Activated CD8-positive, alpha-beta memory T cell treated with anti-CD3 and anti-CD28 coated beads, Interleukin-2, amount 10 ng/mL, durations not matched to agents 7 days and 5 days (primary cell): ENCODE measurements around the gene VPREB1. TPM values are rescaled to one million over a fixed set of nuclear protein-coding genes. Genes with fewer than 3 reads are reported as not detected.
A peak's percentile ranks its signal among the peaks of the same experiment; 100 is the strongest.
"Not testable (repeated sequence)": the region's sequence is repeated elsewhere in the genome, so short reads cannot be mapped to it uniquely, and the experiment has no call there.

ENCODE experiments used
- ATAC-seq: fragments of 150-1000 bp; cut with Tn5 transposase; one replicate; pipeline ENCODE4 v1.10.0; 2021; ENCODE audit warnings: moderate library complexity
- CTCF ChIA-PET: fragments of 350-600 bp; sonication (Branson Sonifier 250); formaldehyde crosslinking; loops from one replicate; lab custom pipeline; 2021; ENCODE audit warnings: antibody characterized with exemption; lab: Charles Lee
- DNase-seq: peaks from one replicate; pipeline ENCODE4 v3.0.0-alpha.2; 2020
- H3K27ac Mint-ChIP-seq: one replicate; pipeline ENCODE4 v1.8.0; 2021; ENCODE audit warnings: mild to moderate bottlenecking, mixed read lengths
- H3K27me3 Mint-ChIP-seq: one replicate; pipeline ENCODE4 v1.8.0; 2021; ENCODE audit warnings: mixed read lengths
- H3K36me3 Mint-ChIP-seq: one replicate; pipeline ENCODE4 v1.8.0; 2021; ENCODE audit warnings: mild to moderate bottlenecking, mixed read lengths
- H3K4me1 Mint-ChIP-seq: one replicate; pipeline ENCODE4 v1.8.0; 2021; ENCODE audit warnings: mixed read lengths
- H3K4me3 Mint-ChIP-seq: one replicate; pipeline ENCODE4 v1.8.0; 2021; ENCODE audit warnings: mild to moderate bottlenecking, moderate library complexity, mixed read lengths
- H3K9me3 Mint-ChIP-seq: one replicate; pipeline ENCODE4 v1.8.0; 2022; ENCODE audit warnings: low read depth, mixed read lengths
- total RNA-seq, 2 experiments: library from RNA; stranded (reverse); gene quantifications; one replicate each; pipeline ENCODE4 v1.2.3, GENCODE V29; 2021

VPREB1 gene
- total RNA-seq, 2 experiments from 2014 or later: not detected

- H3K4me3 Mint-ChIP-seq: no peak overlapping the region
- ATAC-seq (no peak), DNase-seq (no peak)
- H3K9me3 Mint-ChIP-seq: no peaks in the 10 kb centered on the region
- H3K27ac Mint-ChIP-seq: no peak overlapping the region
- no peaks in the 10 kb centered on the region for H3K36me3 Mint-ChIP-seq
- peaks cover 9% of the 10 kb centered on the region for H3K27me3 Mint-ChIP-seq
- CTCF ChIA-PET: interaction anchor here (0.9 to 1.5 kb wide), 4 partner anchors 34 to 47 kb away, joined by 3 to 9 read pairs (median 4); no protein-coding TSS in a partner anchor
- H3K4me1 Mint-ChIP-seq: peaks cover 5% of the 10 kb centered on the region
Observed at GRCh38 chr22:22242488-22242887, 2.1 kb upstream of the VPREB1 start.

- no peaks in the 10 kb centered on the region for H3K9me3 Mint-ChIP-seq
- peaks cover 6% of the 10 kb centered on the region for H3K4me1 Mint-ChIP-seq
- CTCF ChIA-PET: interaction anchor here (1.3 to 1.5 kb wide), 3 partner anchors 35 to 48 kb away, joined by 3 to 9 read pairs (median 4); no protein-coding TSS in a partner anchor
- peaks cover 9% of the 10 kb centered on the region for H3K27me3 Mint-ChIP-seq
- H3K4me3 Mint-ChIP-seq: no peak overlapping the region
- H3K36me3 Mint-ChIP-seq: no peaks in the 10 kb centered on the region
- H3K27ac Mint-ChIP-seq: no peak overlapping the region
- DNase-seq: no peak
- ATAC-seq: no peak
Observed at GRCh38 chr22:22243033-22243680, 1.4 kb upstream of the VPREB1 start.

GRCh38 chr22:22245256-22245909 is 797 bp downstream of the VPREB1 start:
- H3K36me3 Mint-ChIP-seq: no peaks in the 10 kb centered on the region
- H3K27ac Mint-ChIP-seq: no peak overlapping the region
- CTCF ChIA-PET: no interaction called here
- no peak for DNase-seq
- H3K4me1 Mint-ChIP-seq: peaks cover 17% of the 10 kb centered on the region
- no peaks in the 10 kb centered on the region for H3K9me3 Mint-ChIP-seq
- H3K27me3 Mint-ChIP-seq: peaks cover 7% of the 10 kb centered on the region
- no peak overlapping the region for H3K4me3 Mint-ChIP-seq
- ATAC-seq: no peak

- Mint-ChIP-seq H3K4me3 (no peak overlapping the region), H3K27ac (no peak overlapping the region), H3K27me3 (peaks cover 7% of the 10 kb centered on the region), H3K36me3 (no peaks in the 10 kb centered on the region), H3K9me3 (no peaks in the 10 kb centered on the region), H3K4me1 (peaks cover 17% of the 10 kb centered on the region)
- no peak for ATAC-seq
- DNase-seq: no peak
- CTCF ChIA-PET: interaction anchor here (1.7 kb wide), 1 partner anchor 45 kb away, joined by 5 read pairs; no protein-coding TSS in a partner anchor
Observed at GRCh38 chr22:22245935-22246525, 1.4 kb downstream of the VPREB1 start.

- no peak overlapping the region for H3K27ac Mint-ChIP-seq
Observed at GRCh38 chr22:22246706-22247105, 2.1 kb downstream of the VPREB1 start.

GRCh38 chr22:22248878-22249277 is 4.3 kb downstream of the VPREB1 start:
- no peak overlapping the region for H3K27ac Mint-ChIP-seq
- CTCF ChIA-PET: interaction anchor here (0.9 kb wide), 1 partner anchor 48 kb away, joined by 3 read pairs; no protein-coding TSS in a partner anchor
- peak; percentile 36 for ATAC-seq
- H3K36me3 Mint-ChIP-seq: no peaks in the 10 kb centered on the region
- peaks cover 17% of the 10 kb centered on the region for H3K4me1 Mint-ChIP-seq
- peak; percentile 52 for DNase-seq
- no peaks in the 10 kb centered on the region for H3K27me3 Mint-ChIP-seq
- no peak overlapping the region for H3K4me3 Mint-ChIP-seq
- no peaks in the 10 kb centered on the region for H3K9me3 Mint-ChIP-seq

More at GRCh38 chr22:22246706-22247105, 2.1 kb downstream of the VPREB1 start:
- no peak for DNase-seq
- no peaks in the 10 kb centered on the region for H3K9me3 Mint-ChIP-seq
- peaks cover 3% of the 10 kb centered on the region for H3K27me3 Mint-ChIP-seq
- H3K36me3 Mint-ChIP-seq: no peaks in the 10 kb centered on the region
- peaks cover 17% of the 10 kb centered on the region for H3K4me1 Mint-ChIP-seq
- no peak overlapping the region for H3K4me3 Mint-ChIP-seq
- no peak for ATAC-seq
- CTCF ChIA-PET: interaction anchor here (1.6 to 1.7 kb wide), 2 partner anchors 13 to 46 kb away, joined by 4 to 5 read pairs; no protein-coding TSS in a partner anchor

GRCh38 chr22:22250651-22251050 is 6.1 kb downstream of the VPREB1 start:
- H3K9me3 Mint-ChIP-seq, H3K27ac Mint-ChIP-seq, H3K27me3 Mint-ChIP-seq, DNase-seq, H3K4me3 Mint-ChIP-seq, H3K36me3 Mint-ChIP-seq, ATAC-seq, CTCF ChIA-PET: not testable (repeated sequence)
- H3K4me1 Mint-ChIP-seq: peaks cover 12% of the 10 kb centered on the region

GRCh38 chr22:22256133-22256532 is 11.5 kb downstream of the VPREB1 start:
- H3K4me3 Mint-ChIP-seq, H3K36me3 Mint-ChIP-seq, DNase-seq, CTCF ChIA-PET, H3K9me3 Mint-ChIP-seq, ATAC-seq, H3K27me3 Mint-ChIP-seq, H3K27ac Mint-ChIP-seq, H3K4me1 Mint-ChIP-seq: not testable (repeated sequence)

GRCh38 chr22:22258597-22259415 is 14.2 kb downstream of the VPREB1 start:
- H3K9me3 Mint-ChIP-seq, CTCF ChIA-PET, H3K36me3 Mint-ChIP-seq, H3K4me1 Mint-ChIP-seq, H3K27ac Mint-ChIP-seq, DNase-seq, H3K27me3 Mint-ChIP-seq, H3K4me3 Mint-ChIP-seq, ATAC-seq: not testable (repeated sequence)

- H3K9me3 Mint-ChIP-seq, H3K36me3 Mint-ChIP-seq, DNase-seq, CTCF ChIA-PET, H3K27ac Mint-ChIP-seq, H3K27me3 Mint-ChIP-seq, ATAC-seq, H3K4me1 Mint-ChIP-seq, H3K4me3 Mint-ChIP-seq: not testable (repeated sequence)
Observed at GRCh38 chr22:22260169-22260568, 15.6 kb downstream of the VPREB1 start.

- H3K27ac Mint-ChIP-seq, CTCF ChIA-PET, H3K27me3 Mint-ChIP-seq, ATAC-seq, H3K9me3 Mint-ChIP-seq, DNase-seq, H3K4me1 Mint-ChIP-seq, H3K4me3 Mint-ChIP-seq, H3K36me3 Mint-ChIP-seq: not testable (repeated sequence)
Observed at GRCh38 chr22:22260586-22260985, 16.0 kb downstream of the VPREB1 start.

GRCh38 chr22:22262332-22263074 is 17.9 kb downstream of the VPREB1 start:
- ATAC-seq, H3K27ac Mint-ChIP-seq, H3K4me3 Mint-ChIP-seq, H3K27me3 Mint-ChIP-seq, H3K4me1 Mint-ChIP-seq, H3K9me3 Mint-ChIP-seq, H3K36me3 Mint-ChIP-seq, CTCF ChIA-PET, DNase-seq: not testable (repeated sequence)
